GM20000 (cell line): ENCODE results near the gene BICD2.
A peak's percentile ranks its signal among the peaks of the same experiment; 100 is the strongest.

Source experiments
- DNase-seq: peaks from one replicate; pipeline ENCODE4 v3.0.0; 2012; ENCODE audit warnings: low spot score
- TF ChIP-seq, protein P1 (sequence below): IDR thresholded peaks from 2 replicates; pipeline ENCODE4 v1.5.1; 2012; ENCODE audit warnings: mild to moderate bottlenecking, control low read depth; ENCODE audit errors: extremely low read depth, missing control alignments

The BICD2 gene

GRCh38 chr9:92723801-92724323, 40.8 kb downstream of the BICD2 start:
- DNase-seq, result no peak
- TF ChIP-seq, protein P1, sequence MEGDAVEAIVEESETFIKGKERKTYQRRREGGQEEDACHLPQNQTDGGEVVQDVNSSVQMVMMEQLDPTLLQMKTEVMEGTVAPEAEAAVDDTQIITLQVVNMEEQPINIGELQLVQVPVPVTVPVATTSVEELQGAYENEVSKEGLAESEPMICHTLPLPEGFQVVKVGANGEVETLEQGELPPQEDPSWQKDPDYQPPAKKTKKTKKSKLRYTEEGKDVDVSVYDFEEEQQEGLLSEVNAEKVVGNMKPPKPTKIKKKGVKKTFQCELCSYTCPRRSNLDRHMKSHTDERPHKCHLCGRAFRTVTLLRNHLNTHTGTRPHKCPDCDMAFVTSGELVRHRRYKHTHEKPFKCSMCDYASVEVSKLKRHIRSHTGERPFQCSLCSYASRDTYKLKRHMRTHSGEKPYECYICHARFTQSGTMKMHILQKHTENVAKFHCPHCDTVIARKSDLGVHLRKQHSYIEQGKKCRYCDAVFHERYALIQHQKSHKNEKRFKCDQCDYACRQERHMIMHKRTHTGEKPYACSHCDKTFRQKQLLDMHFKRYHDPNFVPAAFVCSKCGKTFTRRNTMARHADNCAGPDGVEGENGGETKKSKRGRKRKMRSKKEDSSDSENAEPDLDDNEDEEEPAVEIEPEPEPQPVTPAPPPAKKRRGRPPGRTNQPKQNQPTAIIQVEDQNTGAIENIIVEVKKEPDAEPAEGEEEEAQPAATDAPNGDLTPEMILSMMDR, result no peak

GRCh38 chr9:92723299-92723625, 41.4 kb downstream of the BICD2 start:
- TF ChIP-seq, protein P1, result no peak
- no peak for DNase-seq

DNA sequence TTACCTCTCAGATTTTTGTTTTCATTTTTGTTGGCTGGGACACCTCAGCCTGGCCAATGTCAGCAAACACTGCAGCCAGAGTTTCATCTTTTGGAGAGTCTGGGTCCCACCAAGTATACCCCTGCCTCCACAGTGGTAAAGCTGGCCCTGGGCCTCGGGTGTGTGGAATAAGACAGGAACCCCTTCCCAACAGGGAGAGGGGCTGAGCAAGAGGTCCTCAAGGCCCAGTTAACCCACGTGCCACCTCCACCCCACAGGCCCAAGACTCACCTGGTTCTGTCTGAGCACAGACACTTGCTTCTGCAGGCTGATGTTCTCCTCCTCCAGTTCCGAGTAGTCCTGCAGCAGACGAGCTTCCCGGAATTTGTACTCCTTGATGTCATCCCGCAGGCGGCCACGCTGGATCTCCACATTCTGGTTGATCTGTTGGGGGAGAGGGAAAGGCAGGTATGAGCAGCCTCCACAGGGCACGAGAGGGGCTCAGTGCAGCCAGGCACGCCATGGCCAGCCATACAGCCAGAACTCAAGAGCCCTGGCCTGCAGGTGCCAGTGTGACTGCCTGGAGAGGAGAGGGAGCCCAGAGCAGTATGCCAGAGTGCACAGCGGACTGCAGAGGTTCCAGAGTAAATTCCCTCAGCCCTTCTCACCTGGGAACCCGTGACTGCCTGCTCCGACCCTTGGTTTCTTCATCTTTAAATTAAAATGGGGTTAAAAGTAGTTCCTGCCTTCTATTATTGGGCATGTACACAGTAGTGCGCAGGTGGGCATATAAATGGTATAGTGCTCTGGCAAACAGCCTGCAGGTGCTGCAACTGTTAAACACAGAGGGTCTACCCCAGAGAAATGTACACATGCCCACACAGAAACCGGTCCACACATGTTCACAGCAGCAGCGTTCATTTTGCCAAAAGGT, 42.0 kb downstream of the BICD2 start:
- no peak for DNase-seq
- TF ChIP-seq, protein P1, result no peak

DNA sequence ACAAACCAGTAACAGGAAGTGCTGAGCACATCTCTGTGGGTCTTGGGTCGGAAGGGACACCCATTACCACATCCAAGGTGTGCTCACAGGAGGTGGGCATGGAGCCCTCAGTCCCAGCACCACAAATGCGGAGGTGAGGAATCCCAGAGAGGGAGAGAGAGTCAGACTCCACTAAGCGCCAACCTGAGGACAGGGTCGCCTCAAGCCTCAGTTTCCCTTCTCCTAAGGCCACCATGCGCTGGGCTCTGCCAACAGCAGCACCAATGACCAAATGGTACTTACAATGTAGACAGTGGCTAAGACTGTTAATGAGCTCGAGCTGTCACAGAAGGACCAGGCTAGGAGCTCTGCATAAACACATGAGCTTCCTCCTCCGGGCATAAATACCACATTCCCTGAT, 43.1 kb downstream of the BICD2 start:
- DNase-seq, result no peak
- TF ChIP-seq, protein P1, result no peak

- TF ChIP-seq, protein P1, result no peak
- DNase-seq, result peak; percentile 55
These were observed 43.7 kb downstream of the BICD2 start for GRCh38 chr9:92720807-92721535.

DNA sequence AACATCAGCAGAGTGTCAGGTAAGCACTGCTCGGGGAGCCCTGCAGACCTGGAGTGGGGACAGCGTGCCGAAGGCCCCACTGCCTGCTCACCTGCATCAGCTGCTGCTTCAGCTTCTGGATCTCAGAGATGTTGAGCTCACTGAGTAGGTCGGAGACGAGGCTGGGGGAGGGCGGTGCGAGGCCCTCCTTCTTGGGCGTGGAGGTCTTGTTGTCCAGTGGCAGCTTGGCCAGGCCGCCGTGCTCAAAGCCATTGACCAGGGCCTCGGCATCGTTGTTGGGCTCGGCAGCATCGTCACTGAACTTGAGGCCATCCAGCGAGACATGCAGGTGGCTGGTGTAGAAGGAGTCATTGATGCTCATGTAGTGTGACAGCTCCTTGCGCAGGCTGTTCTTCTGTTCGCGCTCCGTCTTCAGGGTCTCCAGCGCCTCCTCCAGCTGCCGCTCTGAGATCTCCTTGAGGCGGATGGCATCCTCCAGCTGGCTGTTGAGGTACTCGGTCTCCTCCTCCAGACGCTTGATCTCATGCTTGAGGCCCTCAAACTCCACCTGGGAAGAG, 44.3 kb downstream of the BICD2 start:
- TF ChIP-seq, protein P1, result no peak
- DNase-seq, result no peak

- DNase-seq, result no peak
- TF ChIP-seq, protein P1, result no peak
These were observed 45.5 kb downstream of the BICD2 start for GRCh38 chr9:92719028-92719647.
